NCI-H524 (cell line): ENCODE measurements around the gene GP5.
A peak's percentile ranks its signal among the peaks of the same experiment; 100 is the strongest.

Experiments
- DNase-seq, 2 experiments: peaks; one replicate each; lab custom pipeline; 2025; lab: John Stamatoyannopoulos, UW

Gene GP5

GRCh38 chr3:194376241-194376560 lies 22.9 kb downstream of the GP5 start:
- no peak for DNase-seq

- DNase-seq, result peak; percentile 95 to 97
These were observed 23.4 kb downstream of the GP5 start for GRCh38 chr3:194375473-194376240.

- peak in 1 of 2 experiments; percentile 55 for DNase-seq
These were observed 24.1 kb downstream of the GP5 start for GRCh38 chr3:194374935-194375334.

- DNase-seq, result peak; percentile 36 to 69
These were observed 25.2 kb downstream of the GP5 start for GRCh38 chr3:194373899-194374298.

- no peak for DNase-seq
These were observed 26.0 kb downstream of the GP5 start for GRCh38 chr3:194373028-194373427.

GRCh38 chr3:194370753-194371152 lies 28.3 kb downstream of the GP5 start:
- no peak for DNase-seq

GRCh38 chr3:194369522-194370279 lies 29.4 kb downstream of the GP5 start, which contains the start of gene LRRC15:
Gene LRRC15 (minus strand): TSS chr3:194369743. CDS start chr3:194361043, 8,700 bp downstream.
- DNase-seq, result no peak

GRCh38 chr3:194368918-194369317 lies 30.1 kb downstream of the GP5 start:
- DNase-seq, result no peak

- DNase-seq, result peak in 1 of 2 experiments; percentile 25
These were observed 30.8 kb downstream of the GP5 start for GRCh38 chr3:194367992-194368841.

GRCh38 chr3:194365978-194366490 lies 33.0 kb downstream of the GP5 start:
- no peak for DNase-seq

GRCh38 chr3:194365526-194365925 lies 33.5 kb downstream of the GP5 start:
- no peak for DNase-seq

GRCh38 chr3:194364652-194365434 lies 34.2 kb downstream of the GP5 start:
- peak; percentile 97 to 99 for DNase-seq

GRCh38 chr3:194364314-194364651 lies 34.8 kb downstream of the GP5 start:
- no peak for DNase-seq

- no peak for DNase-seq
These were observed 38.5 kb downstream of the GP5 start for GRCh38 chr3:194360568-194360967.

- DNase-seq, result no peak
These were observed 41.4 kb downstream of the GP5 start for GRCh38 chr3:194357681-194358080.

GRCh38 chr3:194355379-194355778 lies 43.7 kb downstream of the GP5 start:
- DNase-seq, result no peak

GRCh38 chr3:194354315-194354714 lies 44.8 kb downstream of the GP5 start:
- no peak for DNase-seq

- DNase-seq, result no peak
These were observed 46.3 kb downstream of the GP5 start for GRCh38 chr3:194352667-194353246.

- no peak for DNase-seq
These were observed 47.0 kb downstream of the GP5 start for GRCh38 chr3:194351952-194352536.

- no peak for DNase-seq
These were observed 47.9 kb downstream of the GP5 start, which contains the start of gene CPN2 for GRCh38 chr3:194351080-194351672. Gene CPN2 (minus strand): TSS chr3:194351328. CDS start chr3:194342702, 8,626 bp downstream.
